GM12891 (cell line): Measurements from ENCODE around the gene SAMD9.
"Not testable (repeated sequence)": the region's sequence is repeated elsewhere in the genome, so short reads cannot be mapped to it uniquely, and the experiment has no call there.

ENCODE experiments used
- DNase-seq: peaks from one replicate; pipeline ENCODE4 v3.0.0; 2011; ENCODE audit warnings: low spot score; ENCODE audit not compliant: insufficient read length
- FAIRE-seq: peaks from 2 replicates; lab custom pipeline; 2011; peaks lifted over from hg19 to GRCh38; lab: Jason Lieb, UNC
- PAX5 ChIP-seq: IDR thresholded peaks from 2 replicates; pipeline ENCODE4 v1.6.1; 2011; ENCODE audit warnings: low read length, moderate library complexity, mild to moderate bottlenecking; ENCODE audit not compliant: insufficient read depth, severe bottlenecking
- POLR2A ChIP-seq: IDR thresholded peaks from 2 replicates; pipeline ENCODE4 v1.6.1; 2011; ENCODE audit warnings: low read depth, low read length, control low read depth
- POLR2AphosphoS5 ChIP-seq: IDR thresholded peaks from 2 replicates; pipeline ENCODE4 v1.6.1; 2011; ENCODE audit warnings: low read depth, low read length, control low read depth
- POU2F2 ChIP-seq: IDR thresholded peaks from 2 replicates; pipeline ENCODE4 v1.6.1; 2011; ENCODE audit warnings: low read depth, mild to moderate bottlenecking, control low read depth, low read length, moderate library complexity
- SPI1 ChIP-seq: IDR thresholded peaks from 2 replicates; pipeline ENCODE4 v1.6.1; 2011; ENCODE audit warnings: low read depth, low read length, control low read depth
- TAF1 ChIP-seq: IDR thresholded peaks from 2 replicates; pipeline ENCODE4 v1.6.1; 2011; ENCODE audit warnings: low read depth, low read length, control low read depth

The SAMD9 gene

GRCh38 chr7:93147363-93147762 lies 29.6 kb upstream of the SAMD9 start:
- no peak for TF ChIP-seq POLR2AphosphoS5
- TF ChIP-seq POLR2A = no peak
- no peak for TF ChIP-seq POU2F2
- FAIRE-seq = peak; percentile 61
- peak; percentile 17 for DNase-seq

- FAIRE-seq (no peak), DNase-seq (no peak)
- peak; percentile 71 for TF ChIP-seq SPI1
- TF ChIP-seq POLR2A = no peak
Observed at GRCh38 chr7:93146472-93147141, 28.8 kb upstream of the SAMD9 start.

GRCh38 chr7:93146036-93146435 lies 28.3 kb upstream of the SAMD9 start:
- DNase-seq (no peak), FAIRE-seq (no peak)
- TF ChIP-seq PAX5 (no peak), POLR2AphosphoS5 (no peak), POU2F2 (no peak), TAF1 (no peak), SPI1 (no peak), POLR2A (no peak)

DNA sequence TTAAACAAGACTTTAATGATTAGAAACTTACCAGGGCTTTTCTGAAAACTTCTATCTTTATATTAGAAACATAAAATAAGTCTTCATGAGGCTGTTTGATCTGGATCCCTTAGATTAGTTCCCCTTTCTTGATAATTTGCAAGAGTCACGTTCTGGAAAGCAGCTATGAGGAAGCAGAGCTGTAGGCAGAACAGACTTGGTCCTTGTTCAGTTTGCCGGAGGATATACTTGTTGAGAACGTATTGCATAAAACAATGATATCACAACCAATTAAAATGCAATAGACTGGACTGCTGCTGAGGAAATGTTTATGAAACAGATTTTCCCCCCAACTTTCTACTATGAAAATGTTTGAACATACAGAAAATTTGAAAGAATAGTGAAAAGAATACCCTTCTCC lies 27.6 kb upstream of the SAMD9 start:
- no peak for FAIRE-seq
- no peak for DNase-seq

GRCh38 chr7:93142127-93142526 lies 24.3 kb upstream of the SAMD9 start:
- no peak for TF ChIP-seq PAX5
- no peak for TF ChIP-seq TAF1
- TF ChIP-seq POU2F2 = no peak
- TF ChIP-seq POLR2A = no peak
- no peak for TF ChIP-seq SPI1
- no peak for TF ChIP-seq POLR2AphosphoS5
- DNase-seq = no peak
- FAIRE-seq = no peak

More for the DNA sequence above, 27.6 kb upstream of the SAMD9 start:
- TF ChIP-seq POLR2A = no peak
- TF ChIP-seq PAX5 = no peak
- TF ChIP-seq SPI1 = no peak
- TF ChIP-seq TAF1 = no peak
- no peak for TF ChIP-seq POU2F2
- no peak for TF ChIP-seq POLR2AphosphoS5

- no peak for DNase-seq
- TF ChIP-seq POU2F2 = no peak
- TF ChIP-seq SPI1 = no peak
- no peak for TF ChIP-seq POLR2A
- no peak for TF ChIP-seq PAX5
- TF ChIP-seq POLR2AphosphoS5 = no peak
- FAIRE-seq = no peak
Observed at GRCh38 chr7:93140582-93141191, 22.9 kb upstream of the SAMD9 start.

- DNase-seq = no peak
- TF ChIP-seq SPI1 (no peak), POLR2A (no peak), POLR2AphosphoS5 (no peak), TAF1 (no peak), PAX5 (no peak), POU2F2 (no peak)
- FAIRE-seq = no peak
Observed at GRCh38 chr7:93138576-93138975, 20.8 kb upstream of the SAMD9 start.

DNA sequence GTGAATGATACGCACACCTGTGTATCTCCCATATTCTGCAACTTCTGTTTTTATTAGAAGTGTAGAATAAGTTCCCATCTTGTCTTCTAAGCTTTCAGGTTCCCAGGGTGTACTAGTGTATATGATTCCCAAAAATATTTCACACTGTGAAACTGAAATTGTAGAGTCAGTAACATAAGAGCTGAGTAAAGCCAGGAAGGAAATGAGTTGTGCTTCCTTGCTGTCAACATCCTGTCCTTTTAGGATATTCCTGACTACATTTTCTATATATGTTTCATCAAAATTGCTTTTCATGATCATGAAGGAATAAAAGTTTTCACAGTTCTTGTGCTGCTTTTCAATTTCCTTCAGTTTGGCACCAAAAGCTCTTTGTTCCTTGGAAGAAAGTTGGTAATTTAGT lies 15.2 kb upstream of the SAMD9 start:
- DNase-seq = no peak
- FAIRE-seq = no peak
- TF ChIP-seq PAX5 = no peak
- TF ChIP-seq POLR2A = no peak
- no peak for TF ChIP-seq SPI1
- TF ChIP-seq POU2F2 = no peak
- TF ChIP-seq TAF1 = no peak
- no peak for TF ChIP-seq POLR2AphosphoS5

- no peak for TF ChIP-seq POLR2AphosphoS5
- no peak for DNase-seq
- FAIRE-seq = no peak
Observed at GRCh38 chr7:93132216-93132615, 14.4 kb upstream of the SAMD9 start.

GRCh38 chr7:93126954-93127353 lies 9.2 kb upstream of the SAMD9 start:
- DNase-seq, FAIRE-seq: not testable (repeated sequence)

- not testable (repeated sequence) for FAIRE-seq, DNase-seq
Observed at GRCh38 chr7:93123532-93123931, 5.8 kb upstream of the SAMD9 start.
